Naive B cell (primary cell): Measurements from ENCODE around the gene PPP4R4. TPM values are rescaled to one million over a fixed set of nuclear protein-coding genes. Genes with fewer than 3 reads are reported as not detected.

Source experiments
- ATAC-seq, 2 donors: fragments of 150-1000 bp; cut with Tn5 transposase; 2 replicates each; pipeline ENCODE4 v1.10.0; 2021; ENCODE audit warnings: low read depth in 2 of 2, mild to moderate bottlenecking in 2 of 2, moderate library complexity in 2 of 2
- DNase-seq: peaks from one replicate; pipeline ENCODE4 v3.0.0; 2022
- H3K27ac Mint-ChIP-seq, 6 donors: one replicate each; pipeline ENCODE4 v1.8.0; 2020 to 2022; ENCODE audit warnings: mild to moderate bottlenecking in 6 of 6, mixed read lengths in 6 of 6, moderate library complexity in 5 of 6, inconsistent platforms in 2 of 6
- H3K27me3 Mint-ChIP-seq, 3 donors: one replicate each; pipeline ENCODE4 v1.8.0; 2021 to 2022; ENCODE audit warnings: mixed read lengths in 3 of 3, mild to moderate bottlenecking in 1 of 3
- H3K36me3 Mint-ChIP-seq, 2 donors: one replicate each; pipeline ENCODE4 v1.8.0; 2020 to 2022; ENCODE audit warnings: mixed read lengths in 2 of 2, inconsistent platforms in 1 of 2, mild to moderate bottlenecking in 1 of 2
- H3K4me1 Mint-ChIP-seq, 3 donors: one replicate each; pipeline ENCODE4 v1.8.0; 2020 to 2022; ENCODE audit warnings: mixed read lengths in 3 of 3, inconsistent platforms in 1 of 3, mild to moderate bottlenecking in 1 of 3, moderate library complexity in 1 of 3
- H3K4me3 Mint-ChIP-seq, 8 donors: one replicate each; pipeline ENCODE4 v1.8.0; 2020 to 2022; ENCODE audit warnings: mild to moderate bottlenecking in 8 of 8, mixed read lengths in 8 of 8, moderate library complexity in 8 of 8, inconsistent platforms in 2 of 8
- H3K9me3 Mint-ChIP-seq, 7 donors: one replicate each; pipeline ENCODE4 v1.8.0; 2020 to 2022; ENCODE audit warnings: mixed read lengths in 7 of 7, mild to moderate bottlenecking in 5 of 7, inconsistent platforms in 2 of 7, moderate library complexity in 1 of 7
- polyA plus RNA-seq, 6 donors: library from polyadenylated mRNA; unstranded; fragments of 300-500 nt; fragmentation: Illumina TruSeq; gene quantifications; one replicate each; pipeline ENCODE4 v1.2.3, GENCODE V29; 2021; ENCODE audit warnings: low read depth in 6 of 6

PPP4R4 gene
- polyA plus RNA-seq, 6 donors from 2014 or later = 0.09 TPM; not detected in 5

GRCh38 chr14:94314890-94315289 is 140.8 kb downstream of the PPP4R4 start:
- Mint-ChIP-seq H3K27me3 (peaks cover 0 to 15% (median 6%) of the 10 kb centered on the region in 3 donors), H3K9me3 (peaks cover 4 to 28% (median 10%) of the 10 kb centered on the region in 7 donors), H3K27ac (no peak overlapping the region), H3K36me3 (no peaks in the 10 kb centered on the region), H3K4me1 (no peaks in the 10 kb centered on the region), H3K4me3 (no peak overlapping the region)
- DNase-seq (no peak), ATAC-seq (no peak)

- Mint-ChIP-seq H3K4me3 (no peak overlapping the region), H3K27ac (no peak overlapping the region), H3K27me3 (peaks cover 6 to 15% (median 7%) of the 10 kb centered on the region in 3 donors), H3K4me1 (no peaks in the 10 kb centered on the region), H3K36me3 (no peaks in the 10 kb centered on the region), H3K9me3 (peaks cover 4 to 28% (median 10%) of the 10 kb centered on the region in 7 donors)
- no peak for ATAC-seq
- no peak for DNase-seq
Observed at GRCh38 chr14:94316692-94317091, 142.6 kb downstream of the PPP4R4 start.

DNA sequence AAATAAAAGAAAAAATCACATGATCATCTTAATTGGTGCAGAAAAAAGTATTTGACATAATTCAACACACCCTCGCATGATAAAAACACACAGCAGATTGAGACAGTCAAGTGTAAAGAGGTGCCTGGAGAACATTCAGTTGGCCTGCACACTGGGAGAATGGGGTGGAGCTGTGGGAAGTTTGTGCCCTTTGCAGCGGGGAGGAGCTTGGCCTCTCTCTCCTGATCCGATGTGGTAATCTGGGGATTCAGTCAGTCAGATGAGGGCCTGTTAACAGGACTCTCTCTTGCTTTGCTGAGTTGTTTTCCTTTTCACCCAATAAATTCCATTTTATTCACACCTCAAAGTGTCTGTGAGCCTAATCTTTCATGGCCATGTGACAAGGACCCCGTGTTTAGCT is 143.1 kb downstream of the PPP4R4 start:
- Mint-ChIP-seq H3K36me3 (no peaks in the 10 kb centered on the region), H3K4me1 (no peaks in the 10 kb centered on the region), H3K9me3 (peaks cover 4 to 28% (median 10%) of the 10 kb centered on the region in 7 donors), H3K4me3 (no peak overlapping the region), H3K27ac (no peak overlapping the region), H3K27me3 (peaks cover 6 to 15% (median 7%) of the 10 kb centered on the region in 3 donors)
- no peak for DNase-seq
- ATAC-seq = no peak

GRCh38 chr14:94320243-94320642 is 146.1 kb downstream of the PPP4R4 start:
- DNase-seq = no peak
- H3K27ac Mint-ChIP-seq = no peak overlapping the region

DNA sequence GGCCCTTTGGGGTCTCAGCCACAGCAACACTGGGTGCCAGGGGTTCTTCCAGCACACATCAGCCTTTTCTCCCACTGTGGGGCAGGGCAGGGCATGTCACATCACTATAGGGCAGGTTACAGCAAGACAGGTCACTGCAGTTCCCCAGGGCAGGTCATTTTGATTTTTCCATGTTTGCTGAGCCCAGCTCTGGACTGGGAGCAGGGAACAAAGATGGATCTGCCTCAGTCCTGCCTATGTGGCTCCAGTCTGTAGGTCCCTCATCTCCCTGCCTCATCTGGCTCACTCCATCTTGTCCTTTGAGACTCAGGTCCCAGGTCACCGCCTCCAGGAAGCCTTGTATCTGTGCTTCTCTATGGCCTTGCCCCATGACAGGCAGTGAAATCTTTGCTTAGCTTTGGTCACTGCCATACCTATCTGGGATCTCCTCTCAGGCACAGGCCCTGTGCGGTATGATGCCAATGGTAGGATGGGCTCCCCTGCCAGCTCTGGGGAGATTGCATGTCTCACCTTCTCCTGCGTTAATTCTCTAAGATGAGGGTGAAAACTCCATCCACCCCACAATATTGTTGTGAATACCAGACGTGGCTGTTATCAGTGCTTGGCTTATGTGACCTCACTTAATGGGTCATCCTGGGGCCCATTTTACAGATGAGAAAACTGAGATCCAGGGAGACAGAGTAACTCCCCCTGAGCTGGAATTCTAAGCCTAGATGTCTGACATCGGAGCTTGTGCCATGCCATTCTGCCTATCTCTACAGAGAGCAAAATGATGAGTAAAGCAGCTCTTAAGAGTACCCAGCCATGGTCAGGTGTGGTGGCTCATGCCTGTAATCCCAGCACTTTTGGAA is 147.5 kb downstream of the PPP4R4 start:
- ATAC-seq (no peak), DNase-seq (no peak)
- Mint-ChIP-seq H3K4me1 (no peaks in the 10 kb centered on the region), H3K27me3 (peaks cover 0 to 11% (median 7%) of the 10 kb centered on the region in 3 donors), H3K4me3 (peak overlapping the region in 1 of 8 donors; percentile 10), H3K9me3 (peaks cover 0 to 8% (median 4%) of the 10 kb centered on the region in 7 donors), H3K27ac (no peak overlapping the region), H3K36me3 (no peaks in the 10 kb centered on the region)

More at GRCh38 chr14:94320243-94320642, 146.1 kb downstream of the PPP4R4 start:
- Mint-ChIP-seq H3K36me3 (no peaks in the 10 kb centered on the region), H3K4me1 (no peaks in the 10 kb centered on the region), H3K9me3 (peaks cover 0 to 19% (median 6%) of the 10 kb centered on the region in 7 donors), H3K4me3 (peak overlapping the region in 1 of 8 donors; percentile 6), H3K27me3 (peaks cover 0 to 11% (median 7%) of the 10 kb centered on the region in 3 donors)
- peak in 1 of 2 donors; percentile 34 for ATAC-seq

DNA sequence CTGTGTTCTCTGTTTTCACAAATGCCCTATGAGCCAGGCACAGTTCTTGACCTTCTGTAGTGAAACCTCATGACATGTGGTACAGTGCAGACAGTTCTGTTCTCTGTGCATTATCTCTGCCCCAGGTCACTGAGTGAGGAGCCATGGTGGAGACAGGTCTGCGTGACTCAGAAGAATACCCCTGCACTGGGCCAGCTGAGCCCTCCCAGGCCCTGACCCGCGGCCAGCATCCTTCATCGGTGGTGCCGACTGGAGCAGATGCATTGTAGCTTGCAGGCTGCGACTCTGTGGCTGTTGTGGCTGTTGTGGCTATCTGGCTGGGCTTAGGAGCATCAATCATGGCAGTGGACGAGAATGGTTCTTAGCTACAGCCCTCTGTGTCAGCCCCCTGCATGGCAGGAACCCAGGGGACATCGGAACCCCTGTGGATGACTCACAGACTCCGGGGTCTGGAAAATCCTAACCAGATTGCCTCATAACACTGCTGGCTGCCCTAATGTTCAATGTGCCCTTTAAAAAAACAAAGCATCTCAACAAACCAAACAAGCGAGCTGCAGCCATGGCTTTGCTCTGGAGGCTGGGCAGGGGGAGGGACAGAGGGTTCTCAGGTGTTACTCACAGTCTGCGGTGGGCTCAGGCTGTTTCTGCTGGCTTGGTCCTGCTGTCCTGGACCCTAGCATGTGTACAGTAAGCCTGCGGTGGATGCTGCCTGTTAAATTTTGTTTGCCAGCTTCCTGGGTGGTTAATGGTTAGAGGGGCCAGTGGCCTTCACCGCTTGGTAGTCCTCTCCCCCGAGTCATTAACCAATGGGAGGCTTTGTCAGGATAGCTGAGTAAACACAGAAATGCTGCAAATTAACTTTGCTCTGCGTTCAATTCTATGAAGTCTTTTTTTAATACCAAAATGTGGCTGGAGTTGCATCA is 148.8 kb downstream of the PPP4R4 start, which contains the start of gene SERPINA6:
Gene SERPINA6, minus strand, starts transcription at position 689 of the 923 bp plus-strand sequence. CDS start 8,688 bp downstream, outside the sequence.
- no peak within 1 kb of the TSS for H3K27ac Mint-ChIP-seq
- H3K9me3 Mint-ChIP-seq = peaks cover 0 to 4% (median under 1%) of the 10 kb centered on the region in 7 donors
- H3K36me3 Mint-ChIP-seq = no peaks in the 10 kb centered on the region
- H3K27me3 Mint-ChIP-seq = peaks cover 4 to 11% (median 7%) of the 10 kb centered on the region in 3 donors
- no peaks in the 10 kb centered on the region for H3K4me1 Mint-ChIP-seq
- no peak for ATAC-seq
- H3K4me3 Mint-ChIP-seq = no peak within 1 kb of the TSS
- DNase-seq = no peak

DNA sequence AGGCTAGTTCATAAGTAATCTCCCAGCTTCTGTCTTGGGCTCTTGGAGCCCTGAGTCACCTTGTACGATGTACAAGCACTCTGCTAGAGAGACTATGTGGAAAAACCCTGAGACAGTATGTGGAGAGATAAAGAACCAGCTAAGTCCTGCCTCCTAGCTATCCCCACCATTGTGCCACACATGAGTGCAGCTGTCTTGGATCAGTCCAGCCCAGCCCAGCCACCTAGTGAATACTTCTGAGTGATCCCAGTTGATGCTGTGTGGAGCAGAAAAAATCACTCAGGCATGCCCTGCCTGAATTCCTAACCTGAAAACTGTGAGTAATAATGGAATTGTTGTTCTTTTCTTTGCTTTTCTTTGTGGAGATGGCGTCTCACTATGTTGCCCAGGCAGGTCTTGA is 154.1 kb downstream of the PPP4R4 start:
- H3K36me3 Mint-ChIP-seq = no peaks in the 10 kb centered on the region
- no peak overlapping the region for H3K4me3 Mint-ChIP-seq
- H3K27ac Mint-ChIP-seq = no peak overlapping the region
- DNase-seq (no peak), ATAC-seq (no peak)
- peaks cover 0 to 12% (median 11%) of the 10 kb centered on the region in 3 donors for H3K27me3 Mint-ChIP-seq
- peaks cover 0 to 10% (median 0%) of the 10 kb centered on the region in 7 donors for H3K9me3 Mint-ChIP-seq
- no peaks in the 10 kb centered on the region for H3K4me1 Mint-ChIP-seq

Other genes with a start within 250 kb of the PPP4R4 start
- gene FAM181A, start 247.0 kb upstream of the PPP4R4 start, polyA plus RNA-seq = not detected
- under 1 TPM in 3 of 6 donors, not detected in 3; 0.18 to 0.62 (median 0.29) TPM for gene ASB2, start 197.8 kb upstream of the PPP4R4 start, polyA plus RNA-seq
- not detected for gene CCDC197, start 177.0 kb upstream of the PPP4R4 start, polyA plus RNA-seq
- under 1 TPM in 5 of 6 donors, not detected in 1; 0.08 to 0.23 (median 0.20) TPM for gene OTUB2, start 148.0 kb upstream of the PPP4R4 start, polyA plus RNA-seq
- gene DDX24, start 93.1 kb upstream of the PPP4R4 start, polyA plus RNA-seq = 100 to 1,000 TPM in 5 of 6 donors, 10 to 100 TPM in 1; 90.3 to 213 (median 177) TPM
- gene IFI27L1, start 93.0 kb upstream of the PPP4R4 start, polyA plus RNA-seq = 10 to 100 TPM in 1 of 6 donors, 1 to 10 TPM in 5; 5.0 to 11.1 (median 5.8) TPM
- not detected for gene IFI27, start 63.6 kb upstream of the PPP4R4 start, polyA plus RNA-seq
- gene IFI27L2, start 44.7 kb upstream of the PPP4R4 start, polyA plus RNA-seq = 10 to 100 TPM; 62.8 to 96.4 (median 72.6) TPM
- not detected for gene SERPINA10, start 118.9 kb downstream of the PPP4R4 start, polyA plus RNA-seq
- gene SERPINA6, start 149.0 kb downstream of the PPP4R4 start, polyA plus RNA-seq = not detected
- gene SERPINA2, start 192.4 kb downstream of the PPP4R4 start, polyA plus RNA-seq = not detected
- 1 to 10 TPM in 4 of 6 donors, under 1 TPM in 2; 0.20 to 9.5 (median 2.1) TPM for gene SERPINA1, start 214.3 kb downstream of the PPP4R4 start, polyA plus RNA-seq